DMS153 treated with DMSO at 0.1 percent for 48 hours (cell line): ENCODE results near the gene UBE3A.
"Not testable (repeated sequence)": the region's sequence is repeated elsewhere in the genome, so short reads cannot be mapped to it uniquely, and the experiment has no call there.

Source experiments
- DNase-seq: peaks from one replicate; lab custom pipeline; 2025; ENCODE audit not compliant: unreplicated experiment; lab: John Stamatoyannopoulos, UW

Gene UBE3A

DNA sequence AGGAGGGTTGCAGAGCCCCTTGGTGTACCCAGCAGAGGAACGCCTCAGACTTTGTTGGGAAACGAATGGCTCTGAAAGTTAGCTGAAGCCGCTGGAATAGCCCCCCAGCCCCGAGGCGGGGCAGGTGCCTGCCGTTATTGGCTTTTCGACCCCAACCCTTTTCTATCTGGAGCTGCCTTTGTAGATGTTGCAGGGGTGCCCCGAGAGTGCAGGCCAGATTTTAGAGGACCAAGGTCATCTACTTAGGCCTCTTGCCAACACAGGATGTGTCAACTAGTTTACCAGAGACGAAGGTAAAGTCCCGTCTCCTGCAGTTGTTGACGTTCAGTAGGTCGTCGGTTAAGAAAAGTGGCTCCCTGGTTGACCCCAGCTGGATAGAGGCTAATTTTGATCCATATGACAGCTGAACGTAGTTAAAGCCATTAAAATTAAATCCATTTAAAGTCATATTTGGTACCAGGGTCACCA, 579 bp upstream of the UBE3A start:
- DNase-seq: no peak

DNA sequence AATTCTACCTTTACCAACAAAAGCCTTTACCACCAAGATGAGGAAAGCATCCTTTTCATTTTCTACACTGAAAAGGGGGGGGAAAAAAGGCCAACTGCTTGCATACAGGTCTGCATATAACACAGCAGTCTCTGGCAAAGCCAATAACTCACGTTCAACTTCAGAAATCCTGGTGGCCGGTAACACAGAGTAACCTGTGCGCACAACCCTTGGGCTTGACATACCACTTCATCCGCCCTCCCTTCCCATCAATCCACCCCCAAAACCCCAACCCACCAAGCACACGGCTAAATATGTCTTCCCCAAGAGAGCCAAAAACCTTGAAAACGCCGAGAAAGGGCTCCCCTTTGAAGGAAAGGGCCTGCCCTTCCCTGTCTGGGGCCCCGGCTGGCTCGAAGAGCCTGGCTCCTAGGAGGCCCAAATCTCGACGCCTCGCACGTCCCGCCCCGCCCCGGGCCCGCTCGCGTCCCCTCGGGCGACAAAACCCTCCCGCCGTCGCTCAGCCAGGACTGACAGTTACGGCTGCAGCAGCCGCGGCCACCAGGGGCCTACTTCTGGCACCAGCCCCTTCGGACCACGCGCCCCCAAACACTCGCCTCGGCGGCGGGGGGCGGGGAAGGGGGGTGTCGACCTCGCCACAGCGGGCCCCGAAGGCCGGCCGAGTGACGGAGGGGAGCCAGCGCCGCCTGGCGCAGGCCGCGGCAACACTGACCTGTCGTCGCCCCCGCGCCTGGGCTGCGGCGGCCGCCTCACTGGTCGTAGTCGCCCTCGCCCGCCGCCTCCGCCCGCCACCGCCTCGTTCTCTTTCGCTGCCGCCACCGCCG, 835 bp downstream of the UBE3A start:
- DNase-seq: no peak

DNA sequence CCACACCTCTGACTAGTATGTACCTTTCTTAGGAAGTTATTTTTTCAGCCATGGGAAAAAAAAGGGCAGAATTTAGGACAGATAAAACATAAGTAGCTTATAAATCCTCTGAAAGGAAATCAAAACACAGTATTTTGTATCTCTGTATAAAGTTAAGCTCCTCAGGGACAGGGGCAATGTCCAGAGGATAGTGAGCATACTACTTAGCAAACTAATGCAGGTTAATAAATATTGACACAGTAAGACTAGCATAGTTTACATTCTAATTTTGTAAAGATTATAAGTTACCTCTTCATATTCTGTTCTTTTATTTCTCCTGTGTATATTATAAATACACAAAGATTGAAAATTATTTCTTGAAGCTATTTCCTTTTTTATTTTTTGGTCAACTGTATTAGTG, 2.1 kb downstream of the UBE3A start:
- no peak for DNase-seq

DNA sequence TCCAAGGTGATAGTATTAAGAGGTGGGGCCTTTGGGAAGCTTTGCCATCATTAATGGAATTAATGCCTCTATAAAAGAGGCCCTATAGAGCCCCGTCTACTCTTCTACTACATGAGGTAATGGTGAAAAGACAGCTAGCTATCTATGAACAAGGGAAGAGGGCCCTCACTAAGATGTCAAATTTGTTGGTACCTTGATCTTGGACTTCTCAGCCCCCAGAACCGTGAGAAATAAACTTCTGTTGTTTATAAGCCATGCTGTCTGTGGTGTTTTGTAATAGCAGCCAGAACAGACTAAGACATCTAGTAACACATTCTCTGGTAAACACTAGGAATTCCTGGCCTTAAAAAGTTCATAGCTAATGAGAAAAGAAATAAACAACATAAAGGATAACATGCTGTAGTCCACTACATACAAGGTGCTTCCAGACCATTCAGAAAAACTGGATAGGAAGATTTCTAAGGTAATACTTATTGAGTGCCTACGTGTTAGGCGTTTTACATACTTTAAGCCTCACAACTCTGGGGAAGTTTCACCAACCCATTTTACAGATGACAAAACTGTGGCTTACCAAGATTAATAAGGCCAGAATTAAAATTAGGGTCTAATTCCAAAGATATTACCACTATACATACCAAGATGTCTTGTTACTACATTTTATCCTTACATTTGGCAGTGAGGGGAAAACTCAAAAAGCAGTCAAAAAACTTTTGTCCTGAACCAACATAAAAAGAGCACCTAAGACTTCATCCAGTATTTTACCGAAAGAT, 3.2 kb downstream of the UBE3A start:
- no peak for DNase-seq

DNA sequence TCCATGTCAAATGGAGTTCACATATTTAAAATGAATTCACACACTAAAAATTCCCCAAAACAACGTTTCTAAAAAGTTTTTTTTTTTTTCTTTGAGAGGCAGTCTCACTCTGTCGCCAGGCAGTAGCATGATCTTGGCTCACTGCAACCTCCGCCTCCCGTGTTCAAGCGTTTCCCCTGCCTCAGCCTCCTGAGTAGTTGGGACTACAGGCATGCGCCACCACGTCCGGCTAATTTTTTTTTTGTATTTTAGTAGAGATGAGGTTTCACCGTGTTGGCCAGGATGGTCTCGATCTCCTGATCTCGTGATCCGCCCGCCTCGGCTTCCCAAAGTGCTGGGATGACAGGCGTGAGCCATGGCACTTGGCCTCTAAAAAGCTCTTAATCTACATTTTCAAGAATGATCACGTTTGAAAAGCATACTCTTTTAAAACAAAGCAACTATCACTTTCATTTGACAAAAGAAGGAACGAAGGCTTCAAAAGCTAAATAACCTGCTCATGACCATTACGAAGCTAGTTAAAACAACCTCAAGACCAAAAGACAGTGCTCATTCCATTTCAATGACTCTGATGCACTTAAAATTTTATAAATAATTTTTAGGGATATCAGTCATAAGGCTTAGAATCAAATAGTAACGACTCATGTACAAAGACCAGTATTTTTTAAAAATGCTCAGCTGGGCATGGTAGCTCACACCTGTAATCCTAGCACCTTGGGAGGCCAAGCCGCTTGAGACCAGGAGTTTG, 5.5 kb downstream of the UBE3A start:
- DNase-seq: no peak

DNA sequence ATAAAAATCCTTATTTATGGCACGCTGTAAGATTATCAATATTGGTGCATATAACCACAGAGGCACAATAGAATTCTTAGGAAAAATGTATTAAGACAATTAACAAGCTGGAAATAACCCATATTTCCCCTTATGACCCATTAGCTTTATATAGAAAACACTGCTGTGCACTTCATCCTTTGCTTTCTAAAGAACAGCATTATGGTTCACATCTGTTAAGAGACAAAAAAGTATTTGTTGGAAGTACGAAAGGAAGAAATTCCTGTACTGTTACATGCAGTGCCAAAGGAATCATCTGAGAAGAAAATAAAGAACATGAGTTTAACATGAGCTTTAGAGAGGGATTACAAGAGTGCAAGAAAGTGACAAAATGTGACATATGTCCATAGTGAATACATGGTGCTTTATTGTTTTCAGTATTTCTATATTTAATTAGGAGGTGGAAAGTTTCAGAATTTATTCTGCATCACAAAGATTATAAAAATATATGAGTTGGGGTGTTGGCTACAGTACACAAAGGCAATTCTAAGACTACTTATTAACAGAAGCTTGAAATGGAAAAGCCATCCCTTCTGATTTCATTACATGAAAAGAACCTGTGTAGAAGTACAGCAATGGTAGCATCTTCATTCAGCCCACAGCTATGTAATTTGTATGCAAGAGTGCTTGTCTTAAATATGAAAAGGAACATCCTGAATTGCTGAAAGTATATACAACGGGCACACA, 6.8 kb downstream of the UBE3A start:
- no peak for DNase-seq

DNA sequence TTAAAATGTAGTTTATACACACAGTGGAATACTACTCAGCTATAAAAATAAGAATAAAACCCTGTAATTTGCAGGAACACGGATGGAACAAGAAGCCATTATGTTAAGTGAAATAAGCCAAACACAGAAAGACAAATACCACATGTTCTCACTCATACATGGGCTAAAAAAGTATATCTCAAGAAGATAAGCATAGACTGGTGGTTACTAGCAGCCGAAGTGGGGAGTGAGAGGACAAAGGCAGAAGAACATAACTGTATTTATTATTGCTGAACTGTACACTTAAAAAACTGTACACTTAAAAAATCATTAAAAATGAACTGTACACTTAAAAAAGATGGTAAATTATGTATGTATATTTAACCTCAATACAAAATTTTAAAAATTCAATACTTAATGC, 11.0 kb downstream of the UBE3A start:
- DNase-seq: no peak

DNA sequence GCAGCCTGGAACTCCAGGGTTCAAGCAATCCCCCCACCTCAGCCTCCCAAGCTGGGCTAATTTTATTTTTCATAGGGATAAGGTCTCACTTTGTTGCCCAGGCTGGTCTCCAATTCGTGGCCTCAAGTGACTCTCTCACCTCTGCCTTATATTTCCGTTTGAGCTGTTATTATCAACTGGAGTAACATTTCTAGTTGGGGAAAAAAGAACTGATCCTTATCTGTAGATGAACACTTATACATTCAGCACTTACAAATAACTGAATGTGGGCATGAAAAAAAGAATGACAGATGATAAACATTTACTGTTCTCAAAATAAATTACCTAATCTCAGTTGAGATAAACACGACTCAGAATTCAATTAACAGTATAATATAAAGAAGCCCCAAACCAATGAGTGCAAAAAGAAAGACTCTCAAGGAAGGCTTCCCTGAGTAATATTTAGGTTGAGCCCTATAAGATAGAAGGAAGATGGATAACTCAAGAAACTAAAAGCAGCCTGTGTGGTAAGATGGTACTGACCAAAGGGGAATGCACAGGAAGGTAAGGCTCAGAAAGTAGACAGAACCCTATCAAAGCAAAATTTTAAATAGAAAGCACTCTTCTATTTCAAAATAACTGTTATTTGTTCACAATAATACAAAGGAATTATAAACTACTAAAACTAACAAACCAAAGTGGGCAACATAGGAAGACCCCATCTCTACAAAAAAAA, 11.8 kb downstream of the UBE3A start:
- DNase-seq: no peak

DNA sequence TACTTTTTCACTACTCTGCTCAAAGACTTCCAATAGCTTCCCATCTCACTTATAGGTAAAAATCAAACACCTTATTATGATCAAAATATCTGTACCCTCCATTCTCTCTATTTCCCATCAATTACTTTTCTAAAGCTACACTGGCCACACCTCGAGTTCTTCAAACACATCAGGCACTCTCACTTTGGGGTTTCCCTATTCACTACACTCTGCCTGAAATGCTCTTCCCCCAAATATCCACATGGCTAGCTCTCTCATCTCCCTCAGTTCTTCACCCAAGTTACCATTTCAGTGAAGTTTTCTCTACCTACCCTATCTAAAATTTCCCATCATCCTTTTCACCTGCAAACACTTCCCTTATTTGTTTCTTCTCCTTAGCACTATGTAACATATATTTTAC, 14.8 kb downstream of the UBE3A start:
- DNase-seq: no peak

DNA sequence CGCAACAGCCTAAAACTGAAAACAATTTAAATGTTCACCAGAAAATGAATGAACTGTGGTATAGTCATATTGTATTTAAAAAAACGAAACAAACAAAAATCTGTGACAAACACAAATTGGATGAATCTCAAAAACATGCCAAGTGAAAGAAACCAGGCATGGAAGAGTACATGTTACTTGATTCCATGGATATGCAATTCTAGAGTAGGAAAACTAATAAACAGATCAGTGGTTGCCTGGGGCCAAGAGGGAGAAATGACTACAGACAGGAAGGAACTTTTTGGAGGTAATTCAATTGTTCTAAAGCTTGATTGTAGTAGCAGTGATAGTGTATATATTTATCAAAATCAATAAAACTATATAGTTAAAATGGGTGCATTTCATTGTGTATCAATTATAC, 16.8 kb downstream of the UBE3A start:
- DNase-seq: no peak

DNA sequence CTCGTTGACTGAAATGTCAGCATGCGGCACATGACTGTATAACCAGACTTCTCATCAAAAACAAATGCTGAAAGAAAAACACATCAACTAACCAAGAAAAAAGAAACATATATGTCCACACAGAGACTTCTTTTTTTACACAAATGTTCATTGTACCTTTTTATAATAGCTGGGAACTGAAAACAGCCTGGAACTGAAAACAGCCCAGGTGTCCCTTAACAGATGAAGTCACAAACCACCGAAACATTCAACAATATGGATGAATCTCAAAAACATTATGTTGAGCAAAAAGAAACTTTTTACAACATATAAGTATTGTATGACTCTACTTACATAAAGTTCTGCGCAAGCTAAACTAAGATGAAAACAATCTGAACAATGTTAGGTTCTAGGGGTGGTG, 20.6 kb downstream of the UBE3A start:
- DNase-seq: no peak

DNA sequence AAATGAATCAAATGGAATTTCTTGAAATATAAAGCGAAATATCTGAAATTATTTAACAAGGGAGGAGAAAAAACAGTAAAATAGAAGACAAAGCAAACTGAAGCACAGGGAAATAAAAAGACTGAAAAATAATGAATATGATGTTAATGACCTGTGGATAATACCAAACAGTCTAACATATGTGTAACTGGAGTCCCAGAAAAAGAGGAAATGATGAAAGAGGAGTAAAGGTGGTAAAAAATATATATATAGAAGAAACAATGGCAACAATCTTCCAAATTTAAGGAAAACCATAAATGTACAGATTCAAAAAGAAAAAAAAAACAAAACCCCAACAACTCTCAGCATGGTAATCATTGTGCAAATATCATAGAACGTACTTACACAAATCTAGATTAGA, 21.2 kb downstream of the UBE3A start:
- no peak for DNase-seq

DNA sequence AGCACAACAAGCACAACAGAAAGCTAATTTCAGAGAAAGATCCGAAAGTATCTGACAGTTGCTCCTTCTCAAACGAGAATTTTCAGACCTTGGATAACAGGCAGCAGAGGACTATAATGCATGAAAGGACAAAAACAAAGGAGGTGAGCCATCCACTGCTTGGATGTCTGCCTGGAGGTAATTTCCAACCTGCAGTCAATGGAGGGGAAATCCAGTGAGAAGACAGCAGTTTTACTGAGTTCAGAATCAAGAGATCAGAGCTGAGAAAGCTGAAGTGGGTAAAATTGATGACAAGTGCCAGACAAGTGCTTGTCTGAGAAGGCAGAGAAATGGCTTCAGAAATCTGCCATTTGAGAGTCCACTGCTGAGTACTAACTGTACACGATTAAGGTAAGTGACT, 22.1 kb downstream of the UBE3A start:
- no peak for DNase-seq

DNA sequence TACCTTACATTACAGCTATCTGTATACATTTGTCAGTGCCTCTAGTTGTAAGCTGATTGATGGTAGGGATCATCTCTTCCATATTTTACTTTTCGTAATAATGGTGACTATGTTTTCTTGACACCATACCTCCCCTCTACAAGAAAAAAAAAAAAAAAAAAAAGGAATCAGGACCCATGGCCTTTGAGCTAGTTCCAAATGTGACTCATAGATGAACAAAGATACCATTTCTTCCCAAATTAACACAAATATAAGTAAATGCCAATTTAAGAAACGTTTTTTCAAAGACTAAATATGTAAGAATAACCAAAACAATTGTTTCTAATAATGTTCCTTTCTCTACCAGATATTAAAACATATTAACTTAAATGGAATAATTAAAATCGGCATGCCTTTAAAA, 23.1 kb downstream of the UBE3A start:
- no peak for DNase-seq

DNA sequence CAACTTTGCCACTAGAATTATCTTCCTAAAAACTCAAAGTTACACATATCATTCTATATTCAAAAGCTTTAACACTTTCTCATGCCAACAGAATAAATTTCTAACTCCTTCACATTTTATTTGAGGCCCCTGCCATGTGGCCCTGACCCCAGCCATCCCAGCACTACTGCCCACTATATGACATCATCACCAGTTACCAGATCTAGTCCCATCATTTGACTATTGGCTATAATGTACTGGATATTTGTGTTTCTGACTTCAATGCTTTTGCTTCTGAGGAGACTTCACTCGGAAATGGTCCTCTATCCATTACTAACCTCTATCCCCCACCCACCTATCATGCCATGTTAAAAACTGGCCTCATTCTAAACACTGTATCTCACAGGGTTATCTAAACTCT, 23.6 kb downstream of the UBE3A start:
- DNase-seq: no peak

DNA sequence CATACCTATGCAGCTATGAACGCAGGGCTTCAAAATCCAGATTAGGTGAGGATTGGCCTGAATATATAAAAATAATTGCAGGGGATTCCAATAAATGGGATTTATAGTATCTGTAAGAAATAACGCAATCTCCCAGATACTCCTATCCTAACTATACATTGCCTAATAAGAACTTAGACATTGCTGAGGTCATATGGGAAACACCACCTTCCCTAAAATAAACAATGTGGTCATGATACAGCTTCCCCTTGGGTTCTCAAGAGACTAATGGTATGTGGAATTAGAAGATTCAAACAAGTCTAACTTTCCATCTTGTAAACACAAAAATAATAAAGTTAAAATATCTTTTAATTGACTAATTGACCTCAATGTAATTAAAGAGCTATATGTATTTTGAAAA, 28.2 kb downstream of the UBE3A start:
- no peak for DNase-seq

DNA sequence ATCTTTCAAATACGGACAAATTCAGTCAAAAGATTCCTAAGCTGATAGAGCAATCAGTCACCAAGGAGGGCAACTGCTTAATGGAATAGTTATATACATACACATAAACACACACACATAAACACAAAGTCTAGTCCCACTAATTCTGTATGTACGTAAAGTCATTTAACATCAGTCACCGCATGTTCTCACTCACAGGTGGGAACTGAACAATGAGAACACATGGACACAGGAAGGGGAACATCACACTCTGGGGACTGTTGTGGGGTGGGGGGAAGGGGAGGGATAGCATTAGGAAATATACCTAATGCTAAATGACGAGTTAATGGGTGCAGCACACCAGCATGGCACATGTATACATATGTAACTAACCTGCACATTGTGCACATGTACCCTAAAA, 29.1 kb downstream of the UBE3A start:
- not testable (repeated sequence) for DNase-seq

DNA sequence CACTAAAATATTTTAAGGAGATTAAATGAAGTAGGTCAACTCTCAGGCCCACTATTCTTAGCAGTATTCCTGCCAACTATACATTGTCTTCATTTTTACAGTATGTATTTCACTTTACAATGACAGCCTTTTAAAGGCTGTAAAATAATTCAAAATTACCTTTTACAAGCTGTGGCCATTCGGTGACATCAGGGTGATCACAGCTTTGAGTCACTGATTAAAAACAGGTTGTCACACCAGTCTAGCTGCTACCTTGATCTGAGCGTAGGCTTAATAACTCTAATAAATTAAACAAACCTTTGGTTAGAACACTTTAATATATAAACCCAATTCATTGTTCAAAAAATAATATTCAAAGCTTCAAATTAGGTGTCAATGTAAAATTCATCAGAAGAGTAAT, 29.9 kb downstream of the UBE3A start:
- DNase-seq: no peak

DNA sequence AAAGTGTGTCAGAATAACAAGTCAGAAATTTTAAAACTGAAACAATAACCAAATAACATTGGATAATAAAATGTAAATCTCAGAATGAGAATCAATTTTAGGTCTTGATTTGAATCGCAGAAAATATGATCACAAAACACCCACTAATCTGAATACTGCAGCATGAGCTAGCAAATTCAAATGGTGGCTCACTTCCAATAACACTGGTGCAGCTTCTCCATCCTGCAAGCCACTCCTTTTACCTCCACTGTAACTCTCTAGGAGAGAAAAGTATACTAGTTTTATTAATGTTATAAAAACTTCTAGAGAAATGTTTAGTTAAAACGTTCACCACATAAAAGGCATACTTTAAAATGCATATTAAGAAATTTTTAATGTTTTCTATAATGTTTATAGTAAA, 30.4 kb downstream of the UBE3A start:
- DNase-seq: no peak

DNA sequence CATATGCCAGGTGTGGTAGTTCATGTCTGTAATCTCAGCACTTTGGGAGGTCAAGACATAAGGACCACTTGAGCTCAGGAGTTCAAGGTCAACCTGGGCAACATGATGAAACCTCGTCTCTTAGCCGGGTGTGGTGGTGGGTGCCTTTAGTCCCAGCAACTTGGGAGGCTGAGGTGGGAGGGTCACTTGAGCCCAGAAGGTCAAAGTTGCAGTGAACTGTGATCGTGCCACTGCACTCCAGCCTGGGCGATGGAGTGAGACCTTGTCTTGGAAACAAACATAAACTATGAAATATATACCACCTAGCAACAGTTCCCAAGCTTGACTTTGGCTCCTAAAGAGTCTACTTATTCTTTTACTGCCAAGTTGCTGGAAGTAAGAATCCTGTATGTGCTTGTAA, 30.9 kb downstream of the UBE3A start:
- no peak for DNase-seq
